ENCODE data around the gene PMEPA1.

The PMEPA1 gene

GRCh38 chr20:57652606-57653545 lies 56.9 kb downstream of the PMEPA1 start:
- no peak overlapping the region for H3K4me3 ChIP-seq (ENCODE audit: insufficient read depth, low read depth, low read length)
- no peaks in the 10 kb centered on the region for H3K9me3 ChIP-seq (ENCODE audit: control insufficient read depth, low read length)
- H3K27me3 ChIP-seq (ENCODE audit: control insufficient read depth, insufficient read depth, low read length, poor library complexity, severe bottlenecking), result no peaks in the 10 kb centered on the region
- no peaks in the 10 kb centered on the region for H3K36me3 ChIP-seq (ENCODE audit: control insufficient read depth, insufficient read depth, low read length)
- WGBS, 2 experiments, result 90 to 93% methylated on average over 28 of the region's 28 CpGs
- no peaks in the 10 kb centered on the region for H3K4me1 ChIP-seq (ENCODE audit: control insufficient read depth, insufficient read depth, low read length)
- no peak overlapping the region for H3K27ac ChIP-seq (ENCODE audit: insufficient read depth, low read depth, low read length, poor library complexity, severe bottlenecking)

DNA sequence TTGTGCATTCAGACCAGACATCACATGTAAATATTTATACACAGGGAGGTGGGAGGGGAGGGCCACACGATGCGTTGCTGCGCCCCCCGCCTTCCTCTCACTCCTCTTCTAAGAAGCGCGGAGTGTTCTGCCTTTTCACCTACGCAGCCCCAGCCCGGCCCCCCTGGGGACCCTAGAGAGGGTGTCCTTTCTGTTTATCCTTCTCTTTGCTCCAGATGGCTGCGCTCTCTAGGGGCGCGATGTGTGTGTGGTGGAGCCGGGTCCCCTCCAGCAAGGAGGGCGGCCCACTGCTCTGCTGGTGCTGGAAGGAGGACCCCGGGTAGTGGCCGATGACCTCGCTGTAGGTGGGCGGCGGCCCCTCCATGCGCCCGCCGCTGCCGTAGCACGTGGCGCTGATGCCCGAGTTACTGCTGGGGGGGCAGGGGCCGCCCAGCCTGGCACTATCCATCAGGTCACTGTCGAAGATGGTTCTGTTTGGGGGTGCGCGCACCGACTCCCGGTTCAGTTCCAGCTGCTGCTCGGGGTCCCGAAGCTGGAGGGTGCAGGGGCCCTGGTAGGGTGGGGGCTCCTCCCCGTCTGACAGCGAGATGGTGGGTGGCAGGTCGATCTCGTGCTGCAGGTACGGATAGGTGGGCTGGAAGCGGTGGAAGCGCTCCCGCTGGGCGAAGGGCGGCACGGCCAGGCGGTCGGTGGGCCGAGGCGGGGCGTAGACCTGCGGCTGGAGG lies 57.8 kb downstream of the PMEPA1 start:
- Histone ChIP-seq H3K27ac (ENCODE audit: insufficient read depth, low read depth, low read length, poor library complexity, severe bottlenecking) (no peak overlapping the region), H3K4me3 (ENCODE audit: insufficient read depth, low read depth, low read length) (no peak overlapping the region), H3K9me3 (ENCODE audit: control insufficient read depth, low read length) (no peaks in the 10 kb centered on the region), H3K36me3 (ENCODE audit: control insufficient read depth, insufficient read depth, low read length) (no peaks in the 10 kb centered on the region), H3K4me1 (ENCODE audit: control insufficient read depth, insufficient read depth, low read length) (no peaks in the 10 kb centered on the region), H3K27me3 (ENCODE audit: control insufficient read depth, insufficient read depth, low read length, poor library complexity, severe bottlenecking) (no peaks in the 10 kb centered on the region)
- WGBS, 2 experiments, result 95 to 96% methylated on average over 50 of the region's 50 CpGs

GRCh38 chr20:57650756-57651483 lies 58.9 kb downstream of the PMEPA1 start:
- Histone ChIP-seq H3K4me1 (ENCODE audit: control insufficient read depth, insufficient read depth, low read length) (no peaks in the 10 kb centered on the region), H3K27ac (ENCODE audit: insufficient read depth, low read depth, low read length, poor library complexity, severe bottlenecking) (no peak overlapping the region), H3K9me3 (ENCODE audit: control insufficient read depth, low read length) (no peaks in the 10 kb centered on the region), H3K4me3 (ENCODE audit: insufficient read depth, low read depth, low read length) (no peak overlapping the region), H3K36me3 (ENCODE audit: control insufficient read depth, insufficient read depth, low read length) (no peaks in the 10 kb centered on the region), H3K27me3 (ENCODE audit: control insufficient read depth, insufficient read depth, low read length, poor library complexity, severe bottlenecking) (no peaks in the 10 kb centered on the region)
- WGBS, 2 experiments, result 90 to 92% methylated on average over 23 of the region's 23 CpGs

- no peaks in the 10 kb centered on the region for H3K4me1 ChIP-seq (ENCODE audit: control insufficient read depth, insufficient read depth, low read length)
- H3K9me3 ChIP-seq (ENCODE audit: control insufficient read depth, low read length), result no peaks in the 10 kb centered on the region
- no peaks in the 10 kb centered on the region for H3K27me3 ChIP-seq (ENCODE audit: control insufficient read depth, insufficient read depth, low read length, poor library complexity, severe bottlenecking)
- WGBS, 2 experiments, result 74 to 88% methylated on average over 8 to 9 of the region's 9 CpGs
- H3K36me3 ChIP-seq (ENCODE audit: control insufficient read depth, insufficient read depth, low read length), result no peaks in the 10 kb centered on the region
- no peak overlapping the region for H3K27ac ChIP-seq (ENCODE audit: insufficient read depth, low read depth, low read length, poor library complexity, severe bottlenecking)
- H3K4me3 ChIP-seq (ENCODE audit: insufficient read depth, low read depth, low read length), result no peak overlapping the region
Measured at GRCh38 chr20:57650266-57650665, 59.5 kb downstream of the PMEPA1 start.

DNA sequence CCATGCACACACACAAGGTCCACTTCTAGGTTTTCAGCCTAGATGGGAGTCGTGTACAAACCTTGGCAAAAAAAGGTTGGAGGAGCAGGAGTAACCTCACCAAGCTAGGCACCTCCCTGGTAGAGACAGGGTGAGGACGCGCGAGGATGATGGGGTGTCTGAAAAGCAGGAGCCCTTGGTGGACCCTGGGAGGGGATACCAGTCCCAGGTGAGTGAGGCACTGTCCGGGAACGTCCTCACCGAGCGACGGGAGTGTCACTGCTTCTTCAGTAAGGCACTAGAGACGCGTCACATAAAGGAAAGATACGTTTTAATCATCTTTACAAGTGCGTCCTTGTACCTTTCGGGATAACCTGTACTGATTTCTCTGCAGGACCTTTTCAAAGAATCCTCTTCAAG lies 60.2 kb downstream of the PMEPA1 start:
- Histone ChIP-seq H3K27me3 (ENCODE audit: control insufficient read depth, insufficient read depth, low read length, poor library complexity, severe bottlenecking) (no peaks in the 10 kb centered on the region), H3K4me1 (ENCODE audit: control insufficient read depth, insufficient read depth, low read length) (no peaks in the 10 kb centered on the region), H3K36me3 (ENCODE audit: control insufficient read depth, insufficient read depth, low read length) (no peaks in the 10 kb centered on the region), H3K27ac (ENCODE audit: insufficient read depth, low read depth, low read length, poor library complexity, severe bottlenecking) (no peak overlapping the region), H3K9me3 (ENCODE audit: control insufficient read depth, low read length) (no peaks in the 10 kb centered on the region), H3K4me3 (ENCODE audit: insufficient read depth, low read depth, low read length) (no peak overlapping the region)
- WGBS, 2 experiments, result 94 to 95% methylated on average over 14 of the region's 14 CpGs

GRCh38 chr20:57648878-57649616 lies 60.8 kb downstream of the PMEPA1 start:
- no peak overlapping the region for H3K27ac ChIP-seq (ENCODE audit: insufficient read depth, low read depth, low read length, poor library complexity, severe bottlenecking)
- no peaks in the 10 kb centered on the region for H3K27me3 ChIP-seq (ENCODE audit: control insufficient read depth, insufficient read depth, low read length, poor library complexity, severe bottlenecking)
- no peaks in the 10 kb centered on the region for H3K4me1 ChIP-seq (ENCODE audit: control insufficient read depth, insufficient read depth, low read length)
- WGBS, 2 experiments, result 94% methylated on average over 15 of the region's 15 CpGs
- no peaks in the 10 kb centered on the region for H3K9me3 ChIP-seq (ENCODE audit: control insufficient read depth, low read length)
- H3K4me3 ChIP-seq (ENCODE audit: insufficient read depth, low read depth, low read length), result no peak overlapping the region
- H3K36me3 ChIP-seq (ENCODE audit: control insufficient read depth, insufficient read depth, low read length), result no peaks in the 10 kb centered on the region

GRCh38 chr20:57647933-57648785 lies 61.7 kb downstream of the PMEPA1 start:
- 90 to 92% methylated on average over 23 of the region's 23 CpGs for WGBS, 2 experiments

GRCh38 chr20:57647006-57647932 lies 62.5 kb downstream of the PMEPA1 start:
- no peak overlapping the region for H3K27ac ChIP-seq (ENCODE audit: insufficient read depth, low read depth, low read length, poor library complexity, severe bottlenecking)
- H3K9me3 ChIP-seq (ENCODE audit: control insufficient read depth, low read length), result no peaks in the 10 kb centered on the region
- no peaks in the 10 kb centered on the region for H3K27me3 ChIP-seq (ENCODE audit: control insufficient read depth, insufficient read depth, low read length, poor library complexity, severe bottlenecking)
- H3K4me1 ChIP-seq (ENCODE audit: control insufficient read depth, insufficient read depth, low read length), result no peaks in the 10 kb centered on the region
- WGBS, 2 experiments, result 91 to 92% methylated on average over 12 of the region's 12 CpGs
- no peaks in the 10 kb centered on the region for H3K36me3 ChIP-seq (ENCODE audit: control insufficient read depth, insufficient read depth, low read length)
- no peak overlapping the region for H3K4me3 ChIP-seq (ENCODE audit: insufficient read depth, low read depth, low read length)

More at GRCh38 chr20:57647933-57648785, 61.7 kb downstream of the PMEPA1 start:
- Histone ChIP-seq H3K4me3 (ENCODE audit: insufficient read depth, low read depth, low read length) (no peak overlapping the region), H3K27ac (ENCODE audit: insufficient read depth, low read depth, low read length, poor library complexity, severe bottlenecking) (no peak overlapping the region), H3K4me1 (ENCODE audit: control insufficient read depth, insufficient read depth, low read length) (no peaks in the 10 kb centered on the region), H3K36me3 (ENCODE audit: control insufficient read depth, insufficient read depth, low read length) (no peaks in the 10 kb centered on the region), H3K9me3 (ENCODE audit: control insufficient read depth, low read length) (no peaks in the 10 kb centered on the region), H3K27me3 (ENCODE audit: control insufficient read depth, insufficient read depth, low read length, poor library complexity, severe bottlenecking) (no peaks in the 10 kb centered on the region)
